GM18508 (cell line): ENCODE results near the gene STATH.
"Not testable (repeated sequence)": the region's sequence is repeated elsewhere in the genome, so short reads cannot be mapped to it uniquely, and the experiment has no call there.

Experiments
- ATAC-seq: cut with Tn5 transposase; IDR thresholded peaks from one replicate; pipeline ENCODE4 v1.9.1; 2021; ENCODE audit warnings: moderate number of reproducible peaks; ENCODE audit not compliant: insufficient read depth, unreplicated experiment

Gene STATH, protein sequence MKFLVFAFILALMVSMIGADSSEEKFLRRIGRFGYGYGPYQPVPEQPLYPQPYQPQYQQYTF

DNA sequence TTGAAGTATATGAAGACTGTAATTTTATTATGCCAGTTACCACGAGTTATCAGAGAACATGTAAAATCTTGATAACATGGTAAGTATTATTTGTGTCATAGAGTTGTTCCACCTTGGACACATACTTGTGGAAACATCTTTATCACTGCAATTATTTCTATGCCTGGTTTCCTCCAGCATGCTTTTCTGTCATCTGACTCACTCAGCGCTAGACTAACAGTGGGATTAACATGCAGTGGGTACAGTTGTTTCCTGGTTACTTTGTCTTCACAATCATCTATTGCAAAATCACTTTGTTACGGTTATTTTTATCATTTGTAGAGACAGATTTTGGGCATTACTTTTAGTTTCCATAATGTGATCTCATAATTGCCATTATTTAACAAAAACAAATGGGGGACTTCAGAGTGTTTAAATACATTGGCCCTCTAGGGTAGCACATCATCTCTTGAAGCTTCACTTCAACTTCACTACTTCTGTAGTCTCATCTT is at the start of gene STATH:
TSS of gene STATH (plus strand) at position 441 of the 491 bp plus-strand sequence. CDS start 2,472 bp downstream, outside the sequence.
- ATAC-seq = no peak

DNA sequence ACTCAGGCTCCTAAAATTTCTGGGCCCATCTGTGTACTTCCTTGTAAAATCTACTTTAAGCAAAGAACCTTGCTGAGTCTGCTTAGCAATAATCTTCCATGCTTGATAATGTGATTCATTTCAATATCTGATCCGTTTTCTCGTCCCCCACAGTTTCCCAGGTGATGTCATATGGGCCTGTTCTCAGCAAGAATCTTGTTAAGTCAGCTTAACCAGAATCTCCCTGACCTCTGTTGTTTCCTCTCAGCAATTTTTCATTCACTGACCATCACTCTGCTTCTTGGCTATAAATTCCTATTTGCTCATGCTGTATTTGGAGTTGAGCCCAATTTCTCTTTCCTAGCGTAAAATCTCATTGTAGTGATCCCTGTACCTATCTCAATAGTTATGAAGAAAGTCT is 44.2 kb upstream of the STATH start:
- ATAC-seq = no peak

DNA sequence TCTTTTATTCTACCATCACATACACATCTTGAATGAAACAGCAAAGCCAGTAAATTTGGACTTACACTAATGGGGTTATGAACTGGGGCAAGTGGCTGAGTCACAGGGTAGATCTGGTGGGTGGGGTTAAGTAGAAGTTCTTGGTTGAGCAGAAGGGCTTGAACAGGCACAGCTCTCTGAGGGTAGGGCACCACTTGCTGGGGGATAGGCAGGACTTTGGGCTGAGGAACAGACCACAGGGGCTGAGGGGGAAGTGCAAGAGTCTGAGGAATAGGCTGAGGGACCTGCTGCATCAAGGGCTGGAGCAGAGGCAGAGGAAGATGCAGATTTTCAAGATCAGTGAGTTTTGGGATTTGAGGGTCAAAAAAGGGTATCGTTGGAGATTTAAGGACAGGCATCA is 38.6 kb upstream of the STATH start:
- no peak for ATAC-seq

DNA sequence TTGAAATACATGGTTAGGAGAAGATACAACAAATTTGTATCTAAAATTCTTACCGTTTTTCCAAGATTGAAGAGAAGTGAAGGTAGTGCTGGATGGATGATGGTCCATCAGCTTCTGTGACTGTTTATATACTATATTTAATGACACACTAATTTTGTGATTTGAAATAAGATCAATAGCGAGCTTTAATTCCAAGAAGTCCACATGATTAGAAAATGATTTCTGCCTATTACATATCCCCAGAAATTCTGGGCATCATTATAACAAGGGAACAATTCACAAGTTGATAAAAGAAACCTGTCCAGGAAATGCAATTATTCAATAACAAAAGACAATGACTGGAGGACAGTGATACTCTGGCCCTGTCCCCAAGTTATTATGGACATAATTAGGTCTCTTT is 30.1 kb upstream of the STATH start, which contains the start of gene CSN2:
TSS of gene CSN2 (minus strand) at position 101 of the 400 bp plus-strand sequence. CDS start 4,733 bp downstream, outside the sequence.
- no peak for ATAC-seq

DNA sequence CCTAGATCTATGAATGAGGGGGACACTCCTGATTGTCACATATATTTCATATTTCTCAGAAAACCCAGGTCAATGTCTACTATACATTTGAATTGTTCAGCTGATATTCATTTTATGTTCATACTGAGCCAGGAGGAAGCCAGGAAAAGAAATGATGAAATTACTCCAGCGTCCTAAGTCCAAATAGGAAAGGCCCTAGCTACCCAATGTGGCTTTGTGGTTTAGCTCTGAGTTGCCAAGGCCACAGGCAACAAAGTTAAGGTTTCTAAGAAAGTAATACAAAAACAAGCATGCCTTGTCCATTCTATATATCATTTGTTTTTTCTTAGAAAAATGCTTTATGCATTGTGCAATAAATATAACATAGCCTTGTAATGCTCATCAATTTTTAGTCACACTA is 25.7 kb upstream of the STATH start:
- no peak for ATAC-seq

DNA sequence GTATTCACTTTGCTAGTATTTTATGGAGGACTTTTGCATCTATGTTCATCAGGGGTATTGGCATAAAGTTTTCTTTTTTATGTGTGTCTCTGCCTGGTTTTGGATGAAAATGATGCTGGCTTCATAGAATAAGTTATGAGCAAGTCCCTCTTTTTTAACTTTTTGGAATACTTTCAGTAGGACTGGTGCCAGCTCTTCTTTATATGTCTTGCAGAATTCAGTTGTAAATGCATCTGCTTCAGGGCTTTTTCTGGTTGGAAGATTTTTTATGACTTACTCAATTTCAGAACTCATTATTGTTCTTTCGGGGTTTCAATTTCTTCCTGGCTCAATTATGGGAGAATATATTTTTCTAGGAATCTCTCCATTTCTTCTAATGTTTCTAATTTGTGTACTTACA is 21.1 kb upstream of the STATH start:
- no peak for ATAC-seq

DNA sequence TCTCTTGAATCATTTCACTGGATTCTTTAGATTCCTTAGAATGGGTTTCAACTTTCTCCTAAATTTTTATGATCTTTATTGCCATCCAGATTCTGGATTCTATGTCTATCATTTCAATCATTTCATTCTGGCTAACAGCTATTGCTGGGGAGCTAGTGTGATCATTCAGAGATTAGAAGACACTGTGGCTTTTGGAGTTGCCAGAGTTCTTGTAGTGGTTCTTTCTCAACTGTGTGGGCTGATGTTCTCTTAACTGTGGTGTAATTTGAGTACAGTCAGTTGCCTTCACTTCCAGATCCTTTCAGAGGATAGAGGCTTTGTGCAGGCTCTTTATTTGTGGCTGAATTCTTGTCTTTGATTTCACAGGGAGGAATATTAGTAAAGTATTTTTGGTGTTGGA is 18.2 kb upstream of the STATH start:
- no peak for ATAC-seq

DNA sequence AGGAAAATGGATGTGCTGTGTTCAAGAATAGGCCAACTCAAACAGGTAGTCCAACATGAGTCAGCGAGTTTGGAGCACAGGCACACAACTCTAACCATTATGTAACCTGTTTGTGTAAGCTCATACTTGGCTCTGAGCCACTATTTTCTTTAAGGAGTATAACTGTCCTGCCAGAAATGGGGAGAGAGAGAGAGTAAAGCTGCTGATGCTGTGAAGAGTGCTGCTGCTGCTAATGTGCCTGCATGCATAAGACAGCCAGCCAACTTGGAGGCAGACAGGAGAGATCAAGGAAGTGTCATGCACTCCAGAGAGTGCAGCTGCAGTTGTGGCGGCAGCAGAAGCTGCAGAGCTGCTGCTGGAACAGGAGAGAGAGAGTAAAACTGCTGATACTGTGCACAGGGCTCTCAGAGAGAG is 11.7 kb upstream of the STATH start:
- no peak for ATAC-seq

DNA sequence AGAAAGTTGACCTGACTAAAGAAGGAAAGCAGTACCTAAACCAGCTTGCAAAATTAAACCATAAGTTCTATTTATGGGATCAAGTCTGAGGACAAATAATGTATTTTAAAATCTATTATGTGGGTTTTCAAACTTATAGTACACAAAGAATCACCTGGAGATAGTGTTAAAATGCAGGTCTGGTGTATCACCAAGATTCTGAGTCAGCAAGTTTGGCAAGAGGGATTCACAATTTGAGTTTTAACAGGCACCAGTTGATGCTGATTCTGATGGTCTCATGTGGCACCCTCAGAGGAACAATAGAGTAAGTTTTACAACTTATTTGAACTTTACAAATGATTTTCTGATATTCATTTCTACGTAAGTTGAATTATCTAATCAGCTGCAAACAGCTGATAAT is 9.1 kb upstream of the STATH start:
- ATAC-seq = no peak

DNA sequence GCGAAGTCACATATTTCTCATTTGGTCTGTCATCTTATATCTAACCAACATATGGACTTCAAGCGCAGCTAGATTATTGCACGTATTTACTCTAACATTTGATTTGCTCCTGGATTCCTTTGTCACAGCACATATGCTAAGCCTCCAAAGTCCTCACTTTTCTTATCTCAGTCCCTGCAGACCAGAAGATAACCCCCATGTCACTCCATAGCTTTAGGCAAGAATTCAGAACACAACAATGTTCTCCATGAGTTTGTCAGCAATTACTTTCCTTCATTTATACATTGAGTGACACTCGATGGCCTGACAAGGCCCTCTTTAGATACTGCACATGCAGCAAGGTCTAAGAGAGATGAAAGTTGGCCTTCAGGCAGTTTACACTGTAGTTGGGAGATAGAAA is 4.8 kb upstream of the STATH start:
- no peak for ATAC-seq

DNA sequence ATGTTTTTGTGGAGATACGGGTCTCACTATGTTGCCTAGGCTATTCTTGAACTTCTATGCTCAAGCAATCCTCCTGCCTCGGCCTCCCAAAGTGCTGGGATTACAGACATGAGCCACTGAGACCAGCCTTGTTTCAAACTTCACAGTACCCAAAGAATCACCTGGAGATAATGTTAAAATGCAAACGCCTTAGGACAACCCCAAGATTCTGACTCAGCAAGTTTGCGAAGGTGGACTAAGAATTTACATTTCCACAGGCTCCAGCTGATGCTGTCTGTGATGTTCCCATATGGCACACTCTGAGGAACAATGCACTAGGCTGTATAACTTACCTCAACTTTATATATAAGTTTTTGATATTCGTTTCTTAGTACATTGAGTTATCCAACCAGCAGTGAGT is 984 bp upstream of the STATH start:
- no peak for ATAC-seq

DNA sequence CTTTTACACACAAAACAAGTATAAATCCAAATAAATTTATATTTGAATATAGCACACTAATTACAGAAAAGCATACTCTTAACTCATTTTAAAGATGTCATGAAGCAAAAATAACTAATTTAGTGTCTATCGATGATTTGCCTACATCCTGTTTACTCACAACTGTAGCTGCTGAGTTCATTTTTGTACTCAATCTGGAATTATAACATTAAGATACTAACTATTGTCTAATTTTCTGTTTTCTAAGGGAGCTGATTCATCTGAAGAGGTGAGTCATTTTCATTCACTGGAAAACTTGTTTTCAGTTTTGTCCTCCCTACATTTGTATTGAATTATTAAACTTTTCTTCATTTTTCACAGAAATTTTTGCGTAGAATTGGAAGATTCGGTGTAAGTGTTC is 3.7 kb downstream of the STATH start:
- ATAC-seq = no peak

DNA sequence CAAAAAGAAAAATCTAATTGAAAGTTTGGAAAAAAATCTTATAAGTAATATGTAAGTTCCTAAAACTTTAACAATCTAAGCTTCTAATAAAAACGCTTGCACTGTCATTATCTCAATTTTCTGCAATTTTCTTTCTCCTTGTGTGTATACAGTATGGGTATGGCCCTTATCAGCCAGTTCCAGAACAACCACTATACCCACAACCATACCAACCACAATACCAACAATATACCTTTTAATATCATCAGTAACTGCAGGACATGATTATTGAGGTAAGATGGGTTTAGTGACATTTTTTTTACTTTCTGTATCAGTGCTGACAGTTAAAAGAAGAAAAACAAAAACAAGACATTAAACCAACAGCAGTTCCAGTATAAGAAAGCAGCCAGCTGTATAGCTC is 4.9 kb downstream of the STATH start:
- no peak for ATAC-seq

DNA sequence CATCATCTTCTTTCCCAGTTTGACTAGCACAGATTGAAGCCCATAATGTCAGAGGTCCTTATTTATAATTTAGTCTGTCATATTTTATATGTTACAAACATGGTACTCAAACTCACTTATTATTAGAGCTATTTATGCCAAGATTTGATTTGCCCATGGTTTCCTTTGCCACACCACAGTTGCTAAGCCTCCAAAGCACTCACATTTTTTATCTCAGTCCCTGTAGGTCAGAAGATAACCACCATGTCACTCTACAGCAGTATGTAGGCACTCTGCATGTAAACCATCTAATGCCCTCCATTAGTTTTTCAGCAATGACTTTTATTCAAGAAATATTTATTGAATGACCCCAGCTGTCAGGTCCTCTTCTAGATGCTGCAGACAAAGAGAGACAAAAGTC is 6.7 kb downstream of the STATH start:
- ATAC-seq = no peak

DNA sequence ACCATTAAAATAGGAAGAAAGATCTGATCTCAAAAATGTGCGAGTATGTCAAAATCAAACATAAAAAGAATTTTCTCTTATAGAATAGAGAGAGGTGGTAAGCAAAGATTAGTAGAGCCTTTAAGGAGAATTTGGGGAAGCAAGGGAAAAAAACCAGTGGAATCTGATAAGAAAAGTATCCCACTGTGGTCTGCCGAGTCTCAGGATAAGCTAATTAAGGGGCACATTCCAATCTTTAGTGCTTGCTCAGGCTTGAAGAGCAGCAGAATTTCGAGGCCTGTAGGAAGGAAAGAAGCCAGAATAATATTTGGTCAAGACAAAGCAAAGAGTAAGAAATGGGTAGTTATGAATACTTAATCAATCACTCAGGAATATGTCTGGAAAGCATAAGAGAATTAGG is 13.0 kb downstream of the STATH start:
- no peak for ATAC-seq

DNA sequence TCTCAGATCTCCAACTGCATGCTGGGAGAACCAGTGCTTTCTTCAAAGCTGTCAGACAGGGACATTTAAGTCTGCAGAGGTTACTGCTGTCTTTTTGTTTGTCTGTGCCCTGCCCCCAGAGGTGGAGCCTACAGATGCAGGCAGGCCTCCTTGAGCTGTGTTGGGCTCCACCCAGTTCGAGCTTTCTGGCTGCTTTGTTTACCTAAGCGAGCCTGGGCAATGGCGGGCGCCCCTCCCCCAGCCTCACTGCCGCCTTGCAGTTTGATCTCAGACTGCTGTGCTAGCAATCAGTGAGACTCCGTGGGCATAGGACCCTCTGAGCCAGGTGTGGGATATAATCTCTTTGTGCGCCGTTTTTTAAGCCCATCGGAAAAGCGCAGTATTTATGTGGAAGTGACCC is 23.2 kb downstream of the STATH start:
- ATAC-seq = not testable (repeated sequence)

DNA sequence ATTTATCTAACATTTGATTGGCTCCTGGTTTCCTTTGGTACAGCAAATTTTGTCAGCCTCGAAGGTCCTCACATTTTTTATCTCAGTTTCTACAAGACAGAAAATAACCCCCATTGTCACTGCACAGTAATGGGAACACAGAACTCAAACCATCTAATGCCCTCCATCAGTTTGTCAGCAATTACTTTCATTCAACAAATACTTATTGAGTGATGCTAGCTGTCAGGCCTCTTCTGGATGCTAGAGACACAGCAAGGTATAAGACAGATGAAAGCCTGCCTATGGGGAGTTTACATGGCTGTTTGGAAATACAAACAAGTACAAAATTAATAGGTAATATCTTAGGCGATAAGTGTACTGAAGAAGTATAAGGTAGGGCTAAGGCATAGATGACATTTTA is 27.5 kb downstream of the STATH start:
- no peak for ATAC-seq

DNA sequence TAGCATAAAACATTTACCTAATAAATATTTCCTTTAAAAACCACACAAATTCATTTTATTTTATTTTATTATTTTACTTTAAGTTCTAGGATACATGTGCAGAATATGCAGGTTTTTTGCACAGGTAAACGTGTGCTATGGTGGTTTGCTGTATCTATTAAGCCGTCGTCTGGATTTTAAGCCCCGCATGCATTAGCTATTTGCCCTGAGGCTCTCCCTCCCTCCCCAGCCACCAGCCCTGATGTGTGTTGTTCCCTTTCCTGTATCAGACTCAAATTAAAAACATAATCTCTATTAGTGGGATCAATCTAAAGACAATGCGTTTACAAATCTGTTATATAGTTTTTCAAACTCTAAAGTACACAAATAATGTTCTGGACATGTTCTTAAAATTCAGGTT is 31.2 kb downstream of the STATH start:
- ATAC-seq = no peak

DNA sequence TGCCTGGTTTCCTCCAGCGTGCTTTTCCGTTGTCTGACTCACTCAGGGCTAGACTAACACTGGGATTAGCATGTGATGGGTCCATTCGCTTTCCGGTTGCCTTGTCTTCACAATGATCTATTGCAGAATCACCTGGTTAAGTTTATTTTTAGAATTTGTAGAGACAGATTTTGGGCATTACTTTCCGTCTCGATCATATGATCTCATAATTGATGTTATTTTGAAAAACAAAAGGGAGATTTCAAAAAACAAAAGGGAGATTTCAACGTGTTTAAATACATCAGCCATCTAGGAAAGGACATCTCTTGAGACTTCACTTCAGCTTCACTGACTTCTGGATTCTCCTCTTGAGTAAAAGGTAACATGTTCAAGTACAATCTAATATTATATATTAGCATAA is 32.4 kb downstream of the STATH start, which contains the start of gene HTN3:
TSS of gene HTN3 (plus strand) at position 301 of the 400 bp plus-strand sequence. CDS start 2,282 bp downstream, outside the sequence.
- ATAC-seq = not testable (repeated sequence)

DNA sequence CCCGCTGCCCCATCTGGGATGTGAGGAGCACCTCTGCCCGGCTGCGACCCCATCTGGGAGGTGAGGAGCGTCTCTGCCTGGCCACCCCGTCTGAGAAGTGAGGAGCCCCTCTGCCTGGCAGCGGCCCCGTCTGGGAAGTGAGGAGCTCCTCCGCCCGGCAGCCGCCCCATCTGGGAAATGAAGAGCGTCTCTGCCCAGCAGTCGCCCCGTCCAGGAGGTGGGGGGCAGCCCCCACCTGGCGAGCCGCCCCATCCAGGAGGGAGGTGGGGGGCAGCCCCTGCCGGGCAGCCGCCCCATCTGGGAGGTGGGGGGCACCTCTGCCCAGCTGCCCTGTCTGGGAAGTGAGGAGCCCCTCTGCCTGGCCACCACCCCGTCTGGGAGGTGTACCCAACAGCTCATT is 41.8 kb downstream of the STATH start:
- not testable (repeated sequence) for ATAC-seq

DNA sequence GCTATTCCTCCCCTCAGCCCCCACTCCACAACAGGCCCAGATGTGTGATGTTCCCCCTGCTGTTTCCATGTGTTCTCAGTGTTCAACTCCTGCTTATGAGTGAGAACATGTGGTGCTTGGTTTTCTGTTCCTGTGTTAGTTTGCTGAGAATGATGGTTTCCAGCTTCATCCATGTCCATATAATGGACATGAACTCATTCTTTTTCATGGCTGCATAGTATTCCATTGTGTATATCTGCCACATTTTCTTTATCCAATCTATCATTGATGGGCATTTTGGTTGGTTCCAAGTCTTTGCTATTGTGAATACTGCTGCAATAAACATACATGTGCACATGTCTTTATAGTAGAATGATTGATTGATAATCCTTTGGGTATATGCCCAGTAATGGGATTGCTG is 44.2 kb downstream of the STATH start:
- ATAC-seq = not testable (repeated sequence)

DNA sequence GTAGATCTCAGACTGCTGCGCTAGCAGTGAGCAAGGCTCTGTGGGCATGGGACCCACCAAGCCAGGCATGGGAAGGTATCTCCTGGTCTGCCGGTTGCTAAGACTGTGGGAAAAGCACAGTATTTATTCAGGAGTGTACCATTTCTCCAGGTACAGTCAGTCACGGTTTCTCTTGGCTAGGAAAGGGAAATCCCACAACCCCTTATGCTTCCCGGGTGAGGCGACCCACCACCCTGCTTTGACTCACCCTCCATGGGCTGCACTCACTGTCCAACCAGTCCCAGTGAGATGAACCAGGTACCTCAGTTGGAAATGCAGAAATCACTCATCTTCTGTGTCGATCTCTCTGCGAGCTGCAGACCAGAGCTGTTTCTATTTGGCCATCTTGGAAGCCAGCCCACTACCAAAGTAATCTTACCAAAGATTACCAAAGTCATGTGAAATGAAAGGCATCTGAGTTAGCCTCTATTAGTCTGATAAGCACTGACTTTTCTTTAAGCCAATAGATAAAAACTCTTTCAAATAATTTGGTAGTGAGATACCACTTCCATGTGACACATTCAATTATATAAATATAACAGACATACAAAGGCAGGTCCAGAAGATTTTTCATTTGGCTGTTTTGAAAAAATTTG is 46.0 kb downstream of the STATH start:
- ATAC-seq = no peak
